Erythroblast (primary cell): ENCODE results near the gene CTBP2.

ENCODE experiments used
- GATA1 ChIP-seq: IDR thresholded peaks from 2 replicates; pipeline ENCODE4 v1.6.1; 2011; ENCODE audit warnings: low read depth, mild to moderate bottlenecking, control low read depth, low read length, moderate library complexity
- POLR2A ChIP-seq: IDR thresholded peaks from 2 replicates; pipeline ENCODE4 v1.6.1; 2011; ENCODE audit warnings: mild to moderate bottlenecking, low read length

- TF ChIP-seq POLR2A (no peak), GATA1 (no peak)
Measured at GRCh38 chr10:125039354-125039769, 121.0 kb downstream of the CTBP2 start.
